GM19324 (cell line): ENCODE results near the gene LCNL1.
"Not testable (repeated sequence)": the region's sequence is repeated elsewhere in the genome, so short reads cannot be mapped to it uniquely, and the experiment has no call there.

Source experiments
- ATAC-seq: cut with Tn5 transposase; IDR thresholded peaks from one replicate; pipeline ENCODE4 v1.9.1; 2021; ENCODE audit warnings: mild to moderate bottlenecking, moderate library complexity; ENCODE audit not compliant: unreplicated experiment, low FRiP score

Gene LCNL1

DNA sequence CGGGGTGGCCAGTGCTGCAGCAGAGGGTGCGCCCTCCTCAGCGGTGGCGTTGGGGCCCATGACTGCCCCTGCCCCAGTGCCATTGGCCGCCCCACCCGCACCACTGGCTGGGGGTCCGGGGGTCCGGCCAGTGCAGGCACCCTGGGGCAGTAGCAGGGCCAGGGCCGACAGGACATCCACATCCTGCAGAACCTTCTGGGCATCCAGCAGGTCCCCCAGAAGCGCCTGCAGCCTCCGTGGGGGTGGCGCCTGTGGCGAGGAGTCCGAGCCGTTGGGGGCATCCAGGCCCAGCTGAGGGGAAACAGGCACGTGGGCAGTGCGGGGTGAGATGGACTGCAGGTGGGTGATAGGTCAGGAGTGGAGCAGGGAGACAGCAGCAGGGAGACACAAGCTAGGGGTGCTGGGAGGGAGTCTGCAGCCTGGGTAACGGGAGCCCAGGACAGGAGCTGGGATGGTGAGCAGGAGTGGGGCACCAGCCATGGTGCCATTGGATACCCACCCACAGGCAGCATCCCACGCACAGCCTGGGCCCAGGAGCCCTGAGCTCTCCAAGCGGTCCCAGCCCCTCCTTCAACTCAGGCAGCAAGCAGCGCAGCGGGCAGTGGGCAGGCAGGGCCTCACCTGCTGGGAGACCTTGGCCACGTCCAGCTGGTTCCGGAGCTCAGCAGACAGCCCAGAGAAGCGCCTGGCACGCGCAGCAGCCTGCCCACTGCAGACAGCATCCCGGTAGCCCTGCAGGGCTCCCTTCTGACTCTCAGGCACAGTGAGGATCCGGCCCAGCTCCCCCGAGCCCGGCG lies 38.2 kb downstream of the LCNL1 start:
- no peak for ATAC-seq

GRCh38 chr9:137021568-137021978 lies 38.8 kb downstream of the LCNL1 start:
- ATAC-seq: no peak

DNA sequence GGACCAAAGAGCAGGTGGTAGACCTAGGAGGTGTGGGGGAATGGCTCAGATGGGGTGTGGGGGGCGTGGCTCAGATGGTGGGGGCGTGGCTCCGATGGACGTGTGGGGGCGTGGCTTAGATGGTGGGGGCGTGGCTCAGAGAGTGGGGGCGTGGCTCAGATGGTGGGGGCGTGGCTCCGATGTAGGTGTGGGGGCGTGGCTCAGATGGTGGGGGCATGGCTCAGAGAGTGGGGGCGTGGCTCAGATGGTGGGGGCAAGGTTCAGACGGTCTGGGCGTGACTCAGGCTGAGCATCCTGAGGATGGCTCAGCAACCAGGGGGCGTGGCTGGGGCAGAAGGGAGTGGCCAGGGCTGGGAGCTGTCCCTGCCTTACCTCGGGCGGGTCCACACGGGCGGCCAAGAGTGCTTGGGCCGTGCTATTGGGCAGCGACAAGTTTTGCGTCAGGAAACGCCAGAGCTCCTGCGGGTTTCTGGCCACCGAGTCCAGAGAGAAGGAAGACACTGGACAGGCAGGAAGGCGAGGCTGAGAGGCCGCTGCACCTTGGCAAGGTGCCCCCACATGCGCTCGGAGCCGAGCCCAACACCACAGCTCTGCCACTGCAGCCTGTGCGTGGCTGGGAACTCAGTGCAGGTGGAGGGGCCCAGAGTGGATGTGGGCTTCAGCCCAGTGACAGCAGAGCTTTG lies 39.3 kb downstream of the LCNL1 start:
- ATAC-seq: no peak

- ATAC-seq: no peak
These were observed 39.8 kb downstream of the LCNL1 start for GRCh38 chr9:137022662-137023008.

- ATAC-seq: no peak
These were observed 40.4 kb downstream of the LCNL1 start for GRCh38 chr9:137023157-137023556.

- no peak for ATAC-seq
These were observed 40.8 kb downstream of the LCNL1 start for GRCh38 chr9:137023583-137023991.

DNA sequence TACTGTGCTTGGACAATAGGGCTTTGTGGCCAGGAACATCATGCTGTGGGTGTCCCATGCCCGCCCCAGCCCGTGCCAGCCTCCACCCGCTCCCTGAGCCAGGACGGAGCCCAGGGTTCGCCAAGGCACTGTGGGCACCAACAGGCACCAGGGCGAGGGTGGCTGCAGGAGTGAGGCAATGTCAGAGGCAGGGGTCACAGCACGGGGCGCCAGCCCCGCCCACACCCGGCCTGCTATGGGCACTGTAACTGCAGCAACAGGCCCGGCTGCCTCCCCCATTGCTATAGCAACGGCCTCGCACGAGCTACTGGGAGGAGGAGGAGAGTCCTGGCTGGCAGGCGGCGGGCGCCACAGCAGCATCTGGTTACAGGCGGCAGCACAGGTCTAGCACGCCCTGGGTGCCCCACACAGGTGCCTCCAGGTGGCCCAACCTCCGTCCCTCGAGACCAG lies 42.7 kb downstream of the LCNL1 start:
- no peak for ATAC-seq

GRCh38 chr9:137026384-137026783 lies 43.6 kb downstream of the LCNL1 start:
- no peak for ATAC-seq

GRCh38 chr9:137026828-137027227 lies 44.0 kb downstream of the LCNL1 start:
- ATAC-seq: no peak

DNA sequence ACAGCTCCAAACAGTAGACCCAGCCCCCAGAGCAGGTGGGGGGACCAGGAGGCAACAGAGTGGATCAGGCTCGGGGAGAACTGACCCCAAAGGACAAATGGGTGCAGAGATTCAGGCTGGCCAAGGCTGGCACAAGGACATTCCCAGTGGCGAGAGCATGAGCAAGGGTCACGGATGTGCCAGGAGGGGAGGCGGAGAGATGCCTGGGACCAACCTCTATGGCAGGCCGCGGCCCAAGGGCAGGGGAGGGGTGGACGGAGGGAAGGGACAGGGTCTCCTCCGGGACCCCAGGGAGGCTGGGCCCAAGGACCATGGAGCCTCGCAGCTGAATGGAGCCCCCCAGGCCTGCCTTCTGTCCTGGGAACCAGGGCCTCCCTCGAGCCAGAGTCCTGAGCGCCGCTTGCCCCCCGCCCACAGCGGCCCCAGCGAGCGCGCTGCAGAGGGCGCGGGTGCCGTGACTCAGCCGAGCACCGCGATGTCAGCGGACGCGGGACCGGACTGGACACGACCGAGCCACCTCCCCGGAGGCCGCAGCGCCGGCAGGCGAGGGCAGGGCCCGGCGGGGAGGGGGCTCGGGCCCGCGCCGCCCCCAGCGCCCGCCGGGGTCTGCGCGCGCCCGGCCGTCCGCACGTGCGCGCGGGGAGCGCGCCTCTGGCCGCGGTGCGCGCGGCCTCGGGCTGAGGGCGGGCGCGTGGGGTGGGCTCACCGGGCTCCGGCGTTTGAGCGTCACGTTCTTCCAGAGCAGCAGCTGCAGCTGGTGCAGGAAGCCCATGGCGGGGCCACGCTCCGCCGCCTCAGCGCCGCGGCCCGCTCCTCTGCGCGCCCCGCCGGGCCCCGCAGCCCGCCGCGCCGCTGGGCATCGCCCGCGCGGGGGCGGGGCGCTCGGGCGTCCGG lies 44.8 kb downstream of the LCNL1 start, which contains the start of gene ABCA2:
Gene ABCA2, minus strand, starts transcription at position 869 of the 894 bp plus-strand sequence. Its CDS starts 97 bp downstream, at position 772.
- ATAC-seq: peak; percentile 2

DNA sequence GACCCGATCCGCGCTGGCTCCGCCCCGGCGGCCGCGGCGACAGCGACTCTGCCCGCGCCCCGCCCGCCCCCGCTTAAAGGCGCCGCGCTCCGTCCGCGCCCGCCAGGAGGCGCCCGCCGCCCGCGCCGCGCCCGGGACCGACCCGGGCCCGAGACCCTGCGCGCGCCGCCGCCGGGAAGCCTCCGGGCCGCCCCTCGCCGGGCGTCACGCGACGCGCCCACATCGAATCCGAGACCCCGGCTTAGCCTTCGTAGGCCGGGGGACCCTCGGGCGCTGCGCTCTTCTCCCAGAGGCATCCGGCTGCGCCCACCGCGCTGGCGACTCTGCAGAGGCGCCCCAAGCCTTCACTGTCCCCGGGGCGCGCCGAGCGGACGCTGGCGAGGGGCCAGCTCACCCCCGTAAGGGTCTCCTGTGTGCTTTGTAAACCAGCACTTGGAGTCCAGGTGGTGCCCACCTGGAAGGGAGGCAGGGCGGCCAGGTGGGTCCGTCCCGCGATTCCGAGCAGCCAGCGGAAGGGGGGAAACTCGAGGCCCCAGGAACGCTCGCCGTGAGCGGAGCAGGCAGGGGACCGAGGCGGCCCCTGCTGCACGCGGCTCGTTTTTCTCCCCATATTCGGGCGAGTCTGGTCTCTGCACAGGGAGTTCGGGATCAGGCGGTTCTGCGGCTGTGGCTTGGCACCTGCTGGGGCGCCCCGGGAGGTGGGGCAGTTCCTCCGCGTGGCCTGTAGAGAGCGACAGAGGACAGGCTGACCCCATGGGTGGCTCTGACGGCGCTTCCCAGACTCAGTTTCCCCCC lies 45.7 kb downstream of the LCNL1 start:
- peak; percentile 47 for ATAC-seq

GRCh38 chr9:137029058-137029936 lies 46.5 kb downstream of the LCNL1 start:
- no peak for ATAC-seq

DNA sequence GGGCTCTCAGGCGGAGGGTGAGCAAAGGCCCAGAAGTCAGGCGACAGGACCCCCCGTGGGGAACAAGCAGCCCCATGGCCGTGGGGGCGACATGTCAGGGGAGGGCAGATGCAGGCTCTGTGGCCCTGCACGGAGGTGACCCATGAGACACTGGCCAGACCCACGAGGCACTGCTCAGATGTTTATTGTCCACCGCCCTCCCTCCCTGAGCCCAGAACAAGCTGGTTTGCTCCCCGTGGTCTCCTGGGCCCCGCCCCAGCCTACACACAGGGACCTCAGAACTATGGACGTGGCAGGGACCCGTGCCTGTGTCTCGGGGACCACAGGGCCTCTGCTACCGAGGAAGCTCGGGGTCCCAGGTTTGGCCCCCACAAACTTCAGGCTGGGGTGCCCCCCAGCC lies 47.2 kb downstream of the LCNL1 start:
- no peak for ATAC-seq

- ATAC-seq: no peak
These were observed 48.0 kb downstream of the LCNL1 start for GRCh38 chr9:137030538-137031527.

DNA sequence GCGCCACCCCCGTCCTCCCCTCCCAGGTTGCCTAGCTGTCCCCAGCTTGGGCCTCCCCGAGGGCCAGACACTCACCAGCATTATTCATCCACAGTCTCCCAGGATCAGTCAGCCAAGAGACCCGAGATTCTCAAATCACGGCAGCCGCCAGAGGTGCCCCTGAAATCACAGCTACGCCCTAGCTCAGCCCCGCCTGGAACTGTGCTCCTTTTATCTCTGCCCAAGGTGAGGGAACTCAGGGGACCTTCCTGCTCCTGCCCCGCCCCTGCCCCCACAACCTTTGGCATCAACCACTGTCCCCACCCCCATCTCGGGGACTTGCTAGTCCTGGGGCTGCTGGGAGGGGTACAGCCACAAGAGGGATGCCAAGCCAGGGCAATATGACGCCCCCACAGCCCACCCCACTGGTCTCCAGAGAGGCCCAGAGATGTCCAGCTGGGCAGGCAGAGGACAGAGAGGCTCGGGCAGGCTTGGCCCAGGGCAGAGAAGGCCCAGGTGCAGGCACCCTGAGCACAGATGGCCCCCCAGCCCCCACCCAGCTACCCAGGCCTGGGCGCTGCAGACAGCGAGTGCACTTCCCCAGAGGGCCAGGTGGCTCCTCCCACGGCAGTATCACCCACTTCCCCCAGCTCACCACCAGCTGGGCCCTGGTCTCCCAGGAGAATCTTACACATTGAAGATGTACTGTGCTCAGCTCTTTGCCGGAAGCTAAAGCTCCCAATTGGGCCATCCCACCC lies 49.3 kb downstream of the LCNL1 start, which contains the start of gene FUT7:
Gene FUT7, minus strand, starts transcription at position 185 of the 737 bp plus-strand sequence. Its CDS starts 97 bp downstream, at position 88.
- no peak for ATAC-seq

DNA sequence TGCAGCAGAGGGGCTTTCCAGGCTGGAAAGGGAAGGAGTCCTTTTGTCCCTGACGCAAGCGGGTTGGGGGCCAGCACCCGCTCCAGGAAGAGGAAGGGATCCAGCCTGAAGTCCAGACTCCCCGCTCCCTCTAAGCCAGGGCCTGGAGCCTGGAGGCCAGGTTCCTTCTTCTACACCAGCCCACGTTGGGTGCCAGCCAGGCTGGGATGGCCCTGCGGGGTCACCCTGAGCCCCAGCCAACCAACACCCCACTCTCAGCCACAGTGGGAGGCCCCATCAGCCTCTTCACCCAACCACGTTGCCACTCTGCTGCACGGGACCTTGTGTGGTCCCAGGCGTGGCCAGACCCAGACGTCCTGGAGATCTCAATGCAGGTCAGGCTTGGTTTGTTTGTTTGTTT lies 50.1 kb downstream of the LCNL1 start:
- ATAC-seq: no peak

- ATAC-seq: not testable (repeated sequence)
These were observed 50.7 kb downstream of the LCNL1 start for GRCh38 chr9:137033481-137033880.
